NCI-H2171 treated with DMSO at 0.1 percent for 48 hours (cell line): ENCODE results near the gene ABCA5.
"Not testable (repeated sequence)": the region's sequence is repeated elsewhere in the genome, so short reads cannot be mapped to it uniquely, and the experiment has no call there.

Source experiments
- DNase-seq: peaks from one replicate; lab custom pipeline; 2025; lab: John Stamatoyannopoulos, UW

The ABCA5 gene

DNA sequence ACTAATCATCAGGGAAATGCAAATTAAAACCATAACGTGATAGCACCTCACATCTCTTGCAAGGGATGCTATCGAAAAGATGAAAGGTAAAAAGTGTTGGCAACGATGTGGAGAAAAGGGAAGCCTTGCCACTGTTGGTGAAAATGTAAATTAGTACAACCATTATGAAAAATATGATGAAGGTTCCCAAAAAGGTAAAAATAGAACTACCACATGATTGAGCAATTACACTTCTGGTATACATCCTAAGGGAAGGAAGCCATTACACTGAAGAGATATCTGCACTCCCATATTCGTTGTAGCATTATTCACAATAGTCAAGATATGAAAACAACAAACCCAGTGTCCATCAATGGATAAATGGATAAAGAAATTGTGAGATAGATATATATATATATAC lies 119.8 kb downstream of the ABCA5 start:
- DNase-seq: no peak

DNA sequence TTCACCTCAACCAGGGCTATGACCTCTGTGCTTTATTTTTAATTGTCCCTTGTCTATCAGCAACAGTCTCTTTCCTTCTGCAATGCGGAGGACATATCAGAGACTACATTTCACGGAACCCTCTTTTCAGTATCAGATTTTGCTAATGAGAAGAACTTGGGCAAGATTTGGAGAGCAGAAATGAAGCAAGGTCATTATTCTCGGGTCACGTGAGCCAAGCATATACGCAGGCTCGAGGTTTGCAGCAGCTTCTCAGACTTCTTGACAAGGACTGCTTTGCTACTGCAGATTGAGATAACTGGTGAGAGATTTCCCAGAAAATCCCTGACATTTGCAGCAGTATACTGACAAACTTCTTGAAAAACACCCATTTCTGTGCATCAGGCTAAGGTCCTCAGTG lies 128.7 kb downstream of the ABCA5 start:
- no peak for DNase-seq

DNA sequence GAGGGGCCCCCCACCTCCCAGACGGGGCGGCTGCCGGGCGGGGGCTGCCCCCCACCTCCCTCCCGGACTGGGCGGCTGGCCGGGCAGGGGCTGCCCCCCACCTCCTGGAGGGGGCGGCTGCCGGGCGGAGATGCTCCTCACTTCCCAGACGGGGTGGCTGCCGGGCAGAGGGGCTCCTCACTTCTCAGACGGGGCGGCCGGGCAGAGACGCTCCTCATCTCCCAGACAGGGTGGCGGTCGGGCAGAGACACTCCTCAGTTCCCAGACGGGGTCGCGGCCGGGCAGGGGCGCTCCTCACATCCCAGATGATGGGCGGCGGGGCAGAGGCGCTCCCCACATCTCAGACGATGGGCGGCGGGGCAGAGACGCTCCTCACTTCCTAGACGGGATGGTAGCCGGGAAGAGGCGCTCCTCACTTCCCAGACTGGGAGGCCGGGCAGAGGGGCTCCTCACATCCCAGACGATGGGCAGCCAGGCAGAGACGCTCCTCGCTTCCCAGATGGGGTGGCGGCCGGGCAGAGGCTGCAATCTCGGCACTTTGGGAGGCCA lies 130.8 kb downstream of the ABCA5 start:
- not testable (repeated sequence) for DNase-seq
